Measurements from ENCODE around the gene GNAT1.

The GNAT1 gene

DNA sequence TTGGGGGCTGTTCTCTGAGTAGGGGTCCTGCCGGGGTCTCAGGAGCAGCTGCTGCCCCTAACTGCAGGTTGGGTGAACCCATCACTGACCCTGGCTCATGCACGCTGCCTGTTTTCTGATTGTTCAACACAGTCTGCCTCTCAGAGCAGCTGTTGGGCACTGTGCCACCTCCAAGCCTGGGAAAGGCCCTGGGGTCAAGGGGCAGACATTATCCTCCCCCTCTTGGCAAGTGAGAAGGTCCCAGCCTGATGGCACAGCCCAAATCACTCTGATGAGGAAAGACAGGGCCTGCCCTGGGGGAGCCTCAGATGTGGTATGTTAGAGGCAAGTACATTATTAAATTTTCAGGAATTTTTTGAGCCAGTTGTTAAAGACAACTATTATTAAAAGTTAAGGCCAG, 14.1 kb upstream of the GNAT1 start:
- Histone ChIP-seq H3K79me2 (ENCODE audit: low read length) (no peaks in the 10 kb centered on the region), H3K4me1 (ENCODE audit: low read length) (no peaks in the 10 kb centered on the region), H3K4me2 (ENCODE audit: low read length) (no peak overlapping the region), H3K27me3 (ENCODE audit: low read depth, low read length) (no peaks in the 10 kb centered on the region), H3K27ac (ENCODE audit: low read length) (no peak overlapping the region), H3K4me3 (ENCODE audit: low read length) (no peak overlapping the region), H3K36me3 (replicated peaks; ENCODE audit: low read depth, low read length) (no peaks in the 10 kb centered on the region), H4K20me1 (ENCODE audit: insufficient read depth, low read length) (no peaks in the 10 kb centered on the region), H3K9ac (ENCODE audit: low read length) (no peak overlapping the region), H3K9me3 (ENCODE audit: insufficient read depth, low read length) (no peaks in the 10 kb centered on the region), H2AFZ (ENCODE audit: low read depth, low read length) (no peak overlapping the region)
- TF ChIP-seq, protein P1, sequence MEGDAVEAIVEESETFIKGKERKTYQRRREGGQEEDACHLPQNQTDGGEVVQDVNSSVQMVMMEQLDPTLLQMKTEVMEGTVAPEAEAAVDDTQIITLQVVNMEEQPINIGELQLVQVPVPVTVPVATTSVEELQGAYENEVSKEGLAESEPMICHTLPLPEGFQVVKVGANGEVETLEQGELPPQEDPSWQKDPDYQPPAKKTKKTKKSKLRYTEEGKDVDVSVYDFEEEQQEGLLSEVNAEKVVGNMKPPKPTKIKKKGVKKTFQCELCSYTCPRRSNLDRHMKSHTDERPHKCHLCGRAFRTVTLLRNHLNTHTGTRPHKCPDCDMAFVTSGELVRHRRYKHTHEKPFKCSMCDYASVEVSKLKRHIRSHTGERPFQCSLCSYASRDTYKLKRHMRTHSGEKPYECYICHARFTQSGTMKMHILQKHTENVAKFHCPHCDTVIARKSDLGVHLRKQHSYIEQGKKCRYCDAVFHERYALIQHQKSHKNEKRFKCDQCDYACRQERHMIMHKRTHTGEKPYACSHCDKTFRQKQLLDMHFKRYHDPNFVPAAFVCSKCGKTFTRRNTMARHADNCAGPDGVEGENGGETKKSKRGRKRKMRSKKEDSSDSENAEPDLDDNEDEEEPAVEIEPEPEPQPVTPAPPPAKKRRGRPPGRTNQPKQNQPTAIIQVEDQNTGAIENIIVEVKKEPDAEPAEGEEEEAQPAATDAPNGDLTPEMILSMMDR (IDR thresholded peaks at IDR 0.05; ENCODE audit: low read depth, low read length): no peak
- no peak for TF ChIP-seq EZH2phosphoT487 (IDR thresholded peaks at IDR 0.05; ENCODE audit: low read depth)

GRCh38 chr3:50179710-50180109, 11.7 kb upstream of the GNAT1 start:
- no peak for TF ChIP-seq EZH2phosphoT487 (IDR thresholded peaks at IDR 0.05; ENCODE audit: low read depth)
- TF ChIP-seq, protein P1 (IDR thresholded peaks at IDR 0.05; ENCODE audit: low read depth, low read length): no peak
- H3K4me2 ChIP-seq (ENCODE audit: low read length): no peak overlapping the region
- no peaks in the 10 kb centered on the region for H4K20me1 ChIP-seq (ENCODE audit: insufficient read depth, low read length)
- no peaks in the 10 kb centered on the region for H3K36me3 ChIP-seq (replicated peaks; ENCODE audit: low read depth, low read length)
- no peaks in the 10 kb centered on the region for H3K9me3 ChIP-seq (ENCODE audit: insufficient read depth, low read length)
- H3K79me2 ChIP-seq (ENCODE audit: low read length): no peaks in the 10 kb centered on the region
- H3K4me3 ChIP-seq (ENCODE audit: low read length): no peak overlapping the region
- H3K9ac ChIP-seq (ENCODE audit: low read length): no peak overlapping the region
- no peaks in the 10 kb centered on the region for H3K27me3 ChIP-seq (ENCODE audit: low read depth, low read length)
- no peak overlapping the region for H3K27ac ChIP-seq (ENCODE audit: low read length)
- H3K4me1 ChIP-seq (ENCODE audit: low read length): no peaks in the 10 kb centered on the region
- H2AFZ ChIP-seq (ENCODE audit: low read depth, low read length): no peak overlapping the region

- H3K9ac ChIP-seq (ENCODE audit: low read length): no peak overlapping the region
- no peaks in the 10 kb centered on the region for H3K9me3 ChIP-seq (ENCODE audit: insufficient read depth, low read length)
- no peaks in the 10 kb centered on the region for H3K36me3 ChIP-seq (replicated peaks; ENCODE audit: low read depth, low read length)
- H4K20me1 ChIP-seq (ENCODE audit: insufficient read depth, low read length): no peaks in the 10 kb centered on the region
- H3K27me3 ChIP-seq (ENCODE audit: low read depth, low read length): no peaks in the 10 kb centered on the region
- H3K79me2 ChIP-seq (ENCODE audit: low read length): no peaks in the 10 kb centered on the region
- H3K4me3 ChIP-seq (ENCODE audit: low read length): no peak overlapping the region
- H3K27ac ChIP-seq (ENCODE audit: low read length): no peak overlapping the region
- no peak overlapping the region for H2AFZ ChIP-seq (ENCODE audit: low read depth, low read length)
- no peaks in the 10 kb centered on the region for H3K4me1 ChIP-seq (ENCODE audit: low read length)
- no peak overlapping the region for H3K4me2 ChIP-seq (ENCODE audit: low read length)
- TF ChIP-seq, protein P1 (IDR thresholded peaks at IDR 0.05; ENCODE audit: low read depth, low read length): no peak
- no peak for TF ChIP-seq EZH2phosphoT487 (IDR thresholded peaks at IDR 0.05; ENCODE audit: low read depth)
These were observed 9.4 kb upstream of the GNAT1 start for GRCh38 chr3:50181985-50182384.

GRCh38 chr3:50182533-50183099, 8.8 kb upstream of the GNAT1 start:
- no peaks in the 10 kb centered on the region for H3K36me3 ChIP-seq (replicated peaks; ENCODE audit: low read depth, low read length)
- no peak overlapping the region for H2AFZ ChIP-seq (ENCODE audit: low read depth, low read length)
- TF ChIP-seq EZH2phosphoT487 (IDR thresholded peaks at IDR 0.05; ENCODE audit: low read depth): no peak
- TF ChIP-seq, protein P1 (IDR thresholded peaks at IDR 0.05; ENCODE audit: low read depth, low read length): no peak
- H3K9ac ChIP-seq (ENCODE audit: low read length): no peak overlapping the region
- no peaks in the 10 kb centered on the region for H4K20me1 ChIP-seq (ENCODE audit: insufficient read depth, low read length)
- no peaks in the 10 kb centered on the region for H3K79me2 ChIP-seq (ENCODE audit: low read length)
- H3K4me3 ChIP-seq (ENCODE audit: low read length): no peak overlapping the region
- no peak overlapping the region for H3K27ac ChIP-seq (ENCODE audit: low read length)
- no peaks in the 10 kb centered on the region for H3K4me1 ChIP-seq (ENCODE audit: low read length)
- no peak overlapping the region for H3K4me2 ChIP-seq (ENCODE audit: low read length)
- no peaks in the 10 kb centered on the region for H3K27me3 ChIP-seq (ENCODE audit: low read depth, low read length)
- H3K9me3 ChIP-seq (ENCODE audit: insufficient read depth, low read length): no peaks in the 10 kb centered on the region

Data from OCI-LY3 (cell line).